Stomach (tissue), 9 donors: ENCODE results near the gene SUPT3H. TPM values are rescaled to one million over a fixed set of nuclear protein-coding genes. Genes with fewer than 3 reads are reported as not detected.

ENCODE experiments used
- DNase-seq, 2 donors: peaks; one replicate each; pipeline versions ENCODE4 v3.0.0 to v3.0.0-alpha.2; 2013 to 2019
- H3K27ac ChIP-seq, 5 donors: fragments of 200-600 bp in 4 of 5; sonication (generic) in 4 of 5; one replicate each; pipeline ENCODE4 v1.5.1; 2013 to 2019; ENCODE audit warnings: mild to moderate bottlenecking in 1 of 5, moderate library complexity in 1 of 5
- H3K27me3 ChIP-seq, 3 donors: fragments of 200-600 bp; sonication (generic); one replicate each; pipeline ENCODE4 v1.5.1; 2017 to 2019; ENCODE audit warnings: mixed run types in 1 of 3
- H3K36me3 ChIP-seq, 4 donors: fragments of 200-600 bp; sonication (generic); 1 replicate in 3 of 4; 2 replicates in 1 of 4; pipeline ENCODE4 v1.5.1; 2016 to 2019
- H3K4me1 ChIP-seq, 4 donors: fragments of 200-600 bp; sonication (generic); one replicate each; pipeline ENCODE4 v1.5.1; 2016 to 2019
- H3K4me3 ChIP-seq, 4 donors: fragments of 200-600 bp; sonication (generic) in 3 of 4; one replicate each; pipeline ENCODE4 v1.5.1; 2016 to 2019; ENCODE audit warnings: mild to moderate bottlenecking in 1 of 4
- H3K9me3 ChIP-seq, 4 donors: fragments of 200-600 bp; sonication (generic); one replicate each; pipeline ENCODE4 v1.5.1; 2016 to 2019
- CTCF ChIP-seq, 7 experiments: fragments of 450-650 bp in 4 of 7; fragments of 200-600 bp in 3 of 7; sonication (generic) in 3 of 7; IDR thresholded peaks; one replicate each; pipeline ENCODE4 v1.5.1; 2016 to 2019; ENCODE audit warnings: antibody characterized with exemption in 7 of 7, control low read depth in 2 of 7, mild to moderate bottlenecking in 1 of 7
- EP300 ChIP-seq: sonication (generic); formaldehyde crosslinking; IDR thresholded peaks from one replicate; pipeline ENCODE4 v1.6.1; 2017; ENCODE audit warnings: antibody characterized with exemption
- POLR2A ChIP-seq, 4 donors: fragments of 450-650 bp; IDR thresholded peaks; one replicate each; pipeline ENCODE4 v1.6.1; 2016; ENCODE audit warnings: antibody characterized with exemption in 4 of 4, control low read depth in 2 of 4, mild to moderate bottlenecking in 1 of 4, moderate library complexity in 1 of 4
- POLR2AphosphoS5 ChIP-seq, 3 donors: sonication (generic); formaldehyde crosslinking; IDR thresholded peaks; one replicate each; pipeline ENCODE4 v1.6.1; 2016; ENCODE audit warnings: antibody characterized with exemption in 3 of 3
- WGBS, 5 donors: extraction: QIAGEN DNeasy Blood & Tissue Kit in 3 of 5; methylation state at CpG; one replicate each; pipeline versions ENCODE4 v1.1.5 to v1.1.7; 2013 to 2018; 5-methylcytosine and 5-hydroxymethylcytosine counted together
- intact Hi-C: fragments of 100-400 bp; cut with DNase I; formaldehyde crosslinking; loops from one replicate; pipeline ENCODE4 v1.15.1; 2023; ENCODE audit warnings: low total_unique reads
- polyA plus RNA-seq, 3 donors: library from polyadenylated mRNA; stranded (reverse); fragments of 200-250 nt; gene quantifications; one replicate each; pipeline ENCODE4 v1.2.3, GENCODE V29; 2013
- total RNA-seq, 5 donors: library from RNA; depleted of rRNA; stranded (reverse); fragments of >200 nt; gene quantifications; one replicate each; pipeline versions ENCODE4 v1.1.0 to v1.2.3, GENCODE V29; 2014 to 2016
- donor health status: healthy with polysubstance abuse.
- donor health status: Bipolar disorder and iron deficiency.
- donor health status: healthy.

SUPT3H gene
- total and polyA plus RNA-seq, 8 donors, result 0.29 to 16.2 (median 4.0) TPM; not detected in 1

GRCh38 chr6:44829836-44830235 is 547.9 kb downstream of the SUPT3H start:
- H3K27ac ChIP-seq, result no peak overlapping the region
- DNase-seq, result no peak
- 61 to 82% (median 73%) methylated on average over 2 of the region's 2 CpGs for WGBS, 5 donors
- H3K4me1 ChIP-seq, result no peaks in the 10 kb centered on the region
- H3K36me3 ChIP-seq, result no peaks in the 10 kb centered on the region
- intact Hi-C loops, result no loop called here
- H3K27me3 ChIP-seq, result no peaks in the 10 kb centered on the region
- no peak overlapping the region for H3K4me3 ChIP-seq
- TF ChIP-seq EP300, result no peak
- TF ChIP-seq CTCF (IDR thresholded peaks at IDR 0.05), result no peak
- TF ChIP-seq POLR2AphosphoS5 (IDR thresholded peaks at IDR 0.05), result no peak
- no peak for TF ChIP-seq POLR2A (IDR thresholded peaks at IDR 0.05)
- no peaks in the 10 kb centered on the region for H3K9me3 ChIP-seq

GRCh38 chr6:44828780-44829179 is 549.0 kb downstream of the SUPT3H start:
- 83 to 89% (median 84%) methylated on average over 2 of the region's 2 CpGs for WGBS, 5 donors
- intact Hi-C loops, result no loop called here
- no peaks in the 10 kb centered on the region for H3K36me3 ChIP-seq
- no peaks in the 10 kb centered on the region for H3K4me1 ChIP-seq
- DNase-seq, result no peak
- no peaks in the 10 kb centered on the region for H3K27me3 ChIP-seq
- H3K27ac ChIP-seq, result no peak overlapping the region
- H3K9me3 ChIP-seq, result no peaks in the 10 kb centered on the region
- TF ChIP-seq POLR2A (IDR thresholded peaks at IDR 0.05), result no peak
- no peak overlapping the region for H3K4me3 ChIP-seq

- 79 to 86% (median 85%) methylated on average over 6 of the region's 6 CpGs for WGBS, 5 donors
- intact Hi-C loops, result no loop called here
These were observed 551.6 kb downstream of the SUPT3H start for GRCh38 chr6:44826025-44826676.

GRCh38 chr6:44825273-44825672 is 552.5 kb downstream of the SUPT3H start:
- H3K27me3 ChIP-seq, result no peaks in the 10 kb centered on the region
- H3K4me3 ChIP-seq, result no peak overlapping the region
- H3K4me1 ChIP-seq, result no peaks in the 10 kb centered on the region
- TF ChIP-seq CTCF (IDR thresholded peaks at IDR 0.05), result no peak
- TF ChIP-seq EP300, result no peak
- TF ChIP-seq POLR2A (IDR thresholded peaks at IDR 0.05), result no peak
- H3K9me3 ChIP-seq, result no peaks in the 10 kb centered on the region
- no peak for DNase-seq
- H3K27ac ChIP-seq, result no peak overlapping the region
- 79 to 90% (median 79%) methylated on average over 2 of the region's 2 CpGs for WGBS, 5 donors
- intact Hi-C loops, result no loop called here
- no peaks in the 10 kb centered on the region for H3K36me3 ChIP-seq

More at GRCh38 chr6:44826025-44826676, 551.6 kb downstream of the SUPT3H start:
- Histone ChIP-seq H3K9me3 (no peaks in the 10 kb centered on the region), H3K27ac (no peak overlapping the region), H3K4me3 (no peak overlapping the region), H3K27me3 (no peaks in the 10 kb centered on the region), H3K4me1 (no peaks in the 10 kb centered on the region), H3K36me3 (no peaks in the 10 kb centered on the region)
- DNase-seq, result no peak
- TF ChIP-seq CTCF (IDR thresholded peaks at IDR 0.05) (no peak), EP300 (no peak), POLR2A (IDR thresholded peaks at IDR 0.05) (no peak), POLR2AphosphoS5 (IDR thresholded peaks at IDR 0.05) (no peak)

- Histone ChIP-seq H3K9me3 (no peaks in the 10 kb centered on the region), H3K27me3 (no peaks in the 10 kb centered on the region), H3K4me3 (no peak overlapping the region), H3K27ac (no peak overlapping the region), H3K36me3 (no peaks in the 10 kb centered on the region), H3K4me1 (no peaks in the 10 kb centered on the region)
- TF ChIP-seq POLR2A (IDR thresholded peaks at IDR 0.05), result no peak
- TF ChIP-seq EP300, result no peak
- TF ChIP-seq POLR2AphosphoS5 (IDR thresholded peaks at IDR 0.05), result no peak
- no peak for TF ChIP-seq CTCF (IDR thresholded peaks at IDR 0.05)
- DNase-seq, result no peak
- intact Hi-C loops, result no loop called here
These were observed 553.2 kb downstream of the SUPT3H start for GRCh38 chr6:44824567-44824966.
